Measurements from ENCODE around the gene DRAM2. TPM values are rescaled to one million over a fixed set of nuclear protein-coding genes. Genes with fewer than 3 reads are reported as not detected.

The DRAM2 gene
- total and polyA plus RNA-seq, 2 of the 13 experiments (the other 11 are each of a cell fraction or from before 2014, with no cell fraction given), result 33.2 to 123 TPM

DNA sequence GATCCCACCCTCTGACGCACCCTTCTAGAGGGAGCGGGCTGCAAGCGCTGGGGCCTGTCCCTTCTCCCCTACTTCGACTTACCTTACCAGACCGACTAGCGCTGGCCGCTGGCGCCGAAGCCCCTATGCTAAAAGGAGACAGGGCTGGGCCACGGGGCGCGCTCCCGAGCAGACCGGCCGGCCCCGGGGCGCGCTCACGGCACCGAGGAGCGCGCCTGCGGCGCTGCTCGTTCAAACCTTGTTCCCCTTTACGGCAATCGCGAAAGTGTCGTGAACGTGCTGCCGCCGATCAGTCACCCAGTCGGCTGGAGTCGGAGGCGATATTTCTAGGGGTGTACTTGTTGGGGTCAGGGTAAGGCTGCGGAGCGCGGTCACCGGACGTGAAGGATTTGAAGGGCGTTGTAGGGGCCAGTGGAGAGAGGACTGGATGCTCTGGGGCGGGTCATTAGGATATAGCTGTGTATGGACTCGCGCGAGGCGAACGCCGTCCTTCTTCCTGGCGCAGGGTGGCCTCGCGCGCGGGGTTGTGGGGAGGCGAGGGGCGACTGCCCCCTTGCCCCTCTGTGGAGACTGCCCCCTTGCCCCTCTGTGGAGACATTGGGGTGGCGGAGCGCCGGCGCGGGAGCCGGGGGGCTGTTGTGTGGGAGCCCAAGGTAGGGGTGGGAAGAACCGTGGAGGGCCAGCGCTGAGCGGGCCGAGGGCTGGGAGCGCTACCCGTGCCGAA is at the start of gene DRAM2, which contains the start of gene CEPT1 (continued):
- no peak for TF ChIP-seq JUND (CRISPR knock-in tag; IDR thresholded peaks at IDR 0.05)
- TF ChIP-seq ZFY (CRISPR knock-in tag; IDR thresholded peaks at IDR 0.05), result peak; percentile 82
- TF ChIP-seq CHD4 (IDR thresholded peaks at IDR 0.05; ENCODE audit: borderline replicate concordance, low read length), result no peak
- TF ChIP-seq TOPORS (CRISPR knock-in tag; IDR thresholded peaks at IDR 0.05), result no peak
- TF ChIP-seq RBFOX2 (IDR thresholded peaks at IDR 0.05; ENCODE audit: low read depth, low read length), result peak; percentile 94
- TF ChIP-seq NR3C1 (CRISPR knock-in tag; IDR thresholded peaks at IDR 0.05), result no peak
- TF ChIP-seq, protein P1, sequence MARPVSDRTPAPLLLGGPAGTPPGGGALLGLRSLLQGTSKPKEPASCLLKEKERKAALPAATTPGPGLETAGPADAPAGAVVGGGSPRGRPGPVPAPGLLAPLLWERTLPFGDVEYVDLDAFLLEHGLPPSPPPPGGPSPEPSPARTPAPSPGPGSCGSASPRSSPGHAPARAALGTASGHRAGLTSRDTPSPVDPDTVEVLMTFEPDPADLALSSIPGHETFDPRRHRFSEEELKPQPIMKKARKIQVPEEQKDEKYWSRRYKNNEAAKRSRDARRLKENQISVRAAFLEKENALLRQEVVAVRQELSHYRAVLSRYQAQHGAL (CRISPR knock-in tag; IDR thresholded peaks at IDR 0.05; ENCODE audit: not compliant biosample characterization), result no peak
- TF ChIP-seq GPN1 (CRISPR knock-in tag; IDR thresholded peaks at IDR 0.05; ENCODE audit: borderline replicate concordance), result no peak
- TF ChIP-seq, protein P2, sequence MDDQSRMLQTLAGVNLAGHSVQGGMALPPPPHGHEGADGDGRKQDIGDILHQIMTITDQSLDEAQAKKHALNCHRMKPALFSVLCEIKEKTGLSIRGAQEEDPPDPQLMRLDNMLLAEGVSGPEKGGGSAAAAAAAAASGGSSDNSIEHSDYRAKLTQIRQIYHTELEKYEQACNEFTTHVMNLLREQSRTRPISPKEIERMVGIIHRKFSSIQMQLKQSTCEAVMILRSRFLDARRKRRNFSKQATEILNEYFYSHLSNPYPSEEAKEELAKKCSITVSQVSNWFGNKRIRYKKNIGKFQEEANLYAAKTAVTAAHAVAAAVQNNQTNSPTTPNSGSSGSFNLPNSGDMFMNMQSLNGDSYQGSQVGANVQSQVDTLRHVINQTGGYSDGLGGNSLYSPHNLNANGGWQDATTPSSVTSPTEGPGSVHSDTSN (CRISPR knock-in tag; IDR thresholded peaks at IDR 0.05; ENCODE audit: borderline replicate concordance), result no peak
- no peak for TF ChIP-seq ZFP62 (CRISPR knock-in tag; IDR thresholded peaks at IDR 0.05)
- no peak; the same call in 1 of the 2 replicates for TF ChIP-seq ELF3 (CRISPR knock-in tag; IDR thresholded peaks at IDR 0.05)
- TF ChIP-seq, protein P3, sequence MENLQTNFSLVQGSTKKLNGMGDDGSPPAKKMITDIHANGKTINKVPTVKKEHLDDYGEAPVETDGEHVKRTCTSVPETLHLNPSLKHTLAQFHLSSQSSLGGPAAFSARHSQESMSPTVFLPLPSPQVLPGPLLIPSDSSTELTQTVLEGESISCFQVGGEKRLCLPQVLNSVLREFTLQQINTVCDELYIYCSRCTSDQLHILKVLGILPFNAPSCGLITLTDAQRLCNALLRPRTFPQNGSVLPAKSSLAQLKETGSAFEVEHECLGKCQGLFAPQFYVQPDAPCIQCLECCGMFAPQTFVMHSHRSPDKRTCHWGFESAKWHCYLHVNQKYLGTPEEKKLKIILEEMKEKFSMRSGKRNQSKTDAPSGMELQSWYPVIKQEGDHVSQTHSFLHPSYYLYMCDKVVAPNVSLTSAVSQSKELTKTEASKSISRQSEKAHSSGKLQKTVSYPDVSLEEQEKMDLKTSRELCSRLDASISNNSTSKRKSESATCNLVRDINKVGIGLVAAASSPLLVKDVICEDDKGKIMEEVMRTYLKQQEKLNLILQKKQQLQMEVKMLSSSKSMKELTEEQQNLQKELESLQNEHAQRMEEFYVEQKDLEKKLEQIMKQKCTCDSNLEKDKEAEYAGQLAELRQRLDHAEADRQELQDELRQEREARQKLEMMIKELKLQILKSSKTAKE (CRISPR knock-in tag; IDR thresholded peaks at IDR 0.05; ENCODE audit: borderline replicate concordance), result no peak
- TF ChIP-seq GATA4 (IDR thresholded peaks at IDR 0.05; ENCODE audit: borderline replicate concordance, low read depth), result peak; percentile 51; the same call in 1 of the 2 replicates
- no peak for TF ChIP-seq ZNF382 (CRISPR knock-in tag; IDR thresholded peaks at IDR 0.05; ENCODE audit: borderline replicate concordance)
- no peak for TF ChIP-seq GLI4 (CRISPR knock-in tag; IDR thresholded peaks at IDR 0.05; ENCODE audit: borderline replicate concordance)
- no peak for TF ChIP-seq EEA1 (CRISPR knock-in tag; IDR thresholded peaks at IDR 0.05; ENCODE audit: borderline replicate concordance)
- no peak for TF ChIP-seq SOX13 (IDR thresholded peaks at IDR 0.05)
- TF ChIP-seq SOX13 (CRISPR knock-in tag; conservative IDR thresholded peaks at IDR 0.05 in 1 of 2, IDR thresholded peaks at IDR 0.05 in 1 of 2), result no peak
- no peak for TF ChIP-seq ZNF432 (CRISPR knock-in tag; IDR thresholded peaks at IDR 0.05; ENCODE audit: borderline replicate concordance)
- no peak for TF ChIP-seq ZNF44 (CRISPR knock-in tag; IDR thresholded peaks at IDR 0.05)
- TF ChIP-seq NFATC3 (CRISPR knock-in tag; IDR thresholded peaks at IDR 0.05), result no peak
- TF ChIP-seq, protein P4, sequence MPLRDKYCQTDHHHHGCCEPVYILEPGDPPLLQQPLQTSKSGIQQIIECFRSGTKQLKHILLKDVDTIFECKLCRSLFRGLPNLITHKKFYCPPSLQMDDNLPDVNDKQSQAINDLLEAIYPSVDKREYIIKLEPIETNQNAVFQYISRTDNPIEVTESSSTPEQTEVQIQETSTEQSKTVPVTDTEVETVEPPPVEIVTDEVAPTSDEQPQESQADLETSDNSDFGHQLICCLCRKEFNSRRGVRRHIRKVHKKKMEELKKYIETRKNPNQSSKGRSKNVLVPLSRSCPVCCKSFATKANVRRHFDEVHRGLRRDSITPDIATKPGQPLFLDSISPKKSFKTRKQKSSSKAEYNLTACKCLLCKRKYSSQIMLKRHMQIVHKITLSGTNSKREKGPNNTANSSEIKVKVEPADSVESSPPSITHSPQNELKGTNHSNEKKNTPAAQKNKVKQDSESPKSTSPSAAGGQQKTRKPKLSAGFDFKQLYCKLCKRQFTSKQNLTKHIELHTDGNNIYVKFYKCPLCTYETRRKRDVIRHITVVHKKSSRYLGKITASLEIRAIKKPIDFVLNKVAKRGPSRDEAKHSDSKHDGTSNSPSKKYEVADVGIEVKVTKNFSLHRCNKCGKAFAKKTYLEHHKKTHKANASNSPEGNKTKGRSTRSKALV (CRISPR knock-in tag; IDR thresholded peaks at IDR 0.05), result 0 out of 2 replicates have a peak, but pooled peaks have one; percentile 25
- no peak for TF ChIP-seq SAFB2 (CRISPR knock-in tag; IDR thresholded peaks at IDR 0.05; ENCODE audit: borderline replicate concordance, low read depth)
- no peak for TF ChIP-seq ZNF614 (CRISPR knock-in tag; IDR thresholded peaks at IDR 0.05; ENCODE audit: borderline replicate concordance)
- TF ChIP-seq DMAP1 (CRISPR knock-in tag; IDR thresholded peaks at IDR 0.05), result peak; percentile 80
- no peak for TF ChIP-seq GTF2F1 (IDR thresholded peaks at IDR 0.05; ENCODE audit: low read length)
